Neural crest cell (in vitro differentiated cells): ENCODE results near the gene GFRA1. TPM values are rescaled to one million over a fixed set of nuclear protein-coding genes. Genes with fewer than 3 reads are reported as not detected.

Source experiments
- DNase-seq: peaks from one replicate; pipeline ENCODE4 v3.0.0; 2021; ENCODE audit warnings: low read depth, mixed read lengths, low spot score
- H3K27ac Mint-ChIP-seq: one replicate; pipeline ENCODE4 v1.8.0; 2021; ENCODE audit warnings: mild to moderate bottlenecking, mixed read lengths; ENCODE audit not compliant: unreplicated experiment
- H3K27me3 Mint-ChIP-seq: 2 replicates; pipeline ENCODE4 v1.8.0; 2021; ENCODE audit warnings: low read depth, mild to moderate bottlenecking, mixed read lengths
- H3K36me3 Mint-ChIP-seq: 2 replicates; pipeline ENCODE4 v1.8.0; 2021; ENCODE audit warnings: low read depth, mild to moderate bottlenecking, mixed read lengths
- H3K4me1 Mint-ChIP-seq: 2 replicates; pipeline ENCODE4 v1.8.0; 2021; ENCODE audit warnings: mixed read lengths
- H3K4me3 Mint-ChIP-seq: one replicate; pipeline ENCODE4 v1.8.0; 2021; ENCODE audit warnings: mild to moderate bottlenecking, mixed read lengths
- H3K9me3 Mint-ChIP-seq: 2 replicates; pipeline ENCODE4 v1.8.0; 2021; ENCODE audit warnings: mixed read lengths
- total RNA-seq: library from RNA; stranded (reverse); gene quantifications from 2 replicates; pipeline ENCODE4 v1.2.1, GENCODE V29; 2021
- TF ChIP-seq, protein P1 (sequence below): fragments of 200-600 bp; sonication (generic); conservative IDR thresholded peaks from 2 replicates; pipeline ENCODE4 v1.5.0; 2021; ENCODE audit warnings: antibody characterized with exemption, mild to moderate bottlenecking

Gene GFRA1
- total RNA-seq, 1 donor from 2014 or later: 72.4 TPM

DNA sequence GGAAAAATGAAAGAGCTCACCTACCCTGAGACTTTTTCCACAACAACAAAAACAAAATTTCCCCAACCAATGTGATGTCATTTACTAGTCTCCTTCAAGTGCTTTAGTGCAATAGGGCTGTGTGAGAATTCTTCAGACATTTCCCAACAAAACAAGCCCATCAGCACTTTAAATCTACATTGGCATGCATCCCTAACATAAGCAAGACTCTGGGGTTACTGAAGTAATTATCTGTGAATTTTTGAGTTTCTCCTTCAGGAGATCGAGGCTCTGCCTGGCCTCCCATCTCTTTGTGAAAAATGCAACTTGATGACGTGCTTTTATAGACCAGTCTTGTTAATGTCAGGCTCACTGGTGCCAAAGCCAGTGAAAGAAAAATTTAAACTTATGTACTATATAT is 255.6 kb downstream of the GFRA1 start:
- Mint-ChIP-seq H3K27me3 (no peaks in the 10 kb centered on the region), H3K27ac (no peak overlapping the region), H3K4me3 (no peak overlapping the region), H3K36me3 (no peaks in the 10 kb centered on the region), H3K4me1 (no peaks in the 10 kb centered on the region), H3K9me3 (peaks cover 14% of the 10 kb centered on the region)
- no peak for DNase-seq
- TF ChIP-seq, protein P1, sequence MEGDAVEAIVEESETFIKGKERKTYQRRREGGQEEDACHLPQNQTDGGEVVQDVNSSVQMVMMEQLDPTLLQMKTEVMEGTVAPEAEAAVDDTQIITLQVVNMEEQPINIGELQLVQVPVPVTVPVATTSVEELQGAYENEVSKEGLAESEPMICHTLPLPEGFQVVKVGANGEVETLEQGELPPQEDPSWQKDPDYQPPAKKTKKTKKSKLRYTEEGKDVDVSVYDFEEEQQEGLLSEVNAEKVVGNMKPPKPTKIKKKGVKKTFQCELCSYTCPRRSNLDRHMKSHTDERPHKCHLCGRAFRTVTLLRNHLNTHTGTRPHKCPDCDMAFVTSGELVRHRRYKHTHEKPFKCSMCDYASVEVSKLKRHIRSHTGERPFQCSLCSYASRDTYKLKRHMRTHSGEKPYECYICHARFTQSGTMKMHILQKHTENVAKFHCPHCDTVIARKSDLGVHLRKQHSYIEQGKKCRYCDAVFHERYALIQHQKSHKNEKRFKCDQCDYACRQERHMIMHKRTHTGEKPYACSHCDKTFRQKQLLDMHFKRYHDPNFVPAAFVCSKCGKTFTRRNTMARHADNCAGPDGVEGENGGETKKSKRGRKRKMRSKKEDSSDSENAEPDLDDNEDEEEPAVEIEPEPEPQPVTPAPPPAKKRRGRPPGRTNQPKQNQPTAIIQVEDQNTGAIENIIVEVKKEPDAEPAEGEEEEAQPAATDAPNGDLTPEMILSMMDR: no peak

DNA sequence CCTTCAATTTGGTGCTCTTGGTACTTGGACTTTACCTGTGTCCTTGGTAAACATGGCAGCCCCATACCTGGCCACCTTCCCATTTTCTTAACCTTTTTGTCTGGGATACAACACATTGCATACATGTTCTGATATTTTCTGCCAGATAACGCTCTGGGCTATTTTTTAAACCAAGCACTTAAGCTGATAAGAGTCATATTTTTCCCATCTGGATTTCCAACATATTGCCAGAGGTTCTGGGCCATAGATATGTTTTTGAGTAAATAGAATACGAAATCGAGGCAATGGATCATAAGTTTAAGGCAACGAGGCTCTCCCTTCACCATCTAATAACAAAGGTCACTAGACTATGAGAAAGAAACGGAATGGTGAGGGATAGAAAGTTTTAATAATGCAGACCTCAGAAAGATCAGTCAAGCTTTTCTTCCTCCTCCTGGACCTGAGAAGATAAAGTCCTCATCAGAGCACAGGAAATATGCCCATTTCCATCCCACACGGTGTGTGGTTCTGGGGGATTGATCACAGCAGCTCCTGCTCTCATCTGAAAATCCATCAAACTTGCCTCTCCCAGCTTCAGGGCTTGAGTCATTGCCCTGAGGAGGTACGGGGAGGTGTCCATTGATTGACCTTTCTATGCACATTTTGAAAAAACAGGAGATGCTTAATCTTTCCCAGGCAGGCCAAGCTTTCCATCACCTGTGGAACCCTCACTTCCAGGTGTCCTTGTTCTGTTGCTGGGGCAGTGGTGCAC is 257.2 kb downstream of the GFRA1 start:
- H3K4me1 Mint-ChIP-seq: no peaks in the 10 kb centered on the region
- no peak overlapping the region for H3K27ac Mint-ChIP-seq
- no peaks in the 10 kb centered on the region for H3K27me3 Mint-ChIP-seq
- no peak for DNase-seq
- H3K4me3 Mint-ChIP-seq: no peak overlapping the region
- H3K9me3 Mint-ChIP-seq: peaks cover 7% of the 10 kb centered on the region
- H3K36me3 Mint-ChIP-seq: no peaks in the 10 kb centered on the region
- TF ChIP-seq, protein P1: no peak

DNA sequence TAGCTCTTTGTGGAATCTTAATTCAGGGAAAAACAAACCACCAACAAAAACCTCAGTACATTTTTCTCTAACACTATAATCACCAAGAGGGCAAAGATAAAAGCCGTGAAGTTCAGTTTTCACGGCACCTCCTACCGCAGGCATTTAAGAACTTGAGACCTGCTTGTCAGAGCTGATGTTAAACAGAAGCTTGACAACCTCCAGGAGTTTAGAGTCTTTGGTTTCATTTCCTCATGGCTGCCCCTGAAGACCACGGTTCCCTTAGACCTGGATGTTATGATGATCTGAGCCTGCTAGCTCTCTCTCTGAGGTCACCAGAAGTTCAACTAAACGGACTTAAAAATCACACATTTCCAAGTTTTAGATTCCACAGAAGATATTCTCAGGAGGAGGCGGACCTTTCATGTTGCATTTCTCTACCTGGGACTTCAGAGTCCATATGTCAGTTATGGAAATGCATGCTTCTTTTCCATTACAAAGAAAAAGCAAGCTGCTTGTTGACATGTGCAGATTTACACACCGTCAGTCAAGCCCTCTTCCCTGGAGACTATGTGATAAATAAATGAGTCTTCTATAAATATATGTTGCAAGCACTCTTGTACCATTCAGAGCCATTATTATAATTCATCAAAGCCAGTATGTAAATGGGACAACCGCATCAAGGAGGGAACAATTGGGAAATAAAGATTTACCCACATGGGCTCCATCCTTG is 258.0 kb downstream of the GFRA1 start:
- H3K9me3 Mint-ChIP-seq: peaks cover 5% of the 10 kb centered on the region
- no peaks in the 10 kb centered on the region for H3K27me3 Mint-ChIP-seq
- H3K36me3 Mint-ChIP-seq: no peaks in the 10 kb centered on the region
- no peaks in the 10 kb centered on the region for H3K4me1 Mint-ChIP-seq
- H3K27ac Mint-ChIP-seq: no peak overlapping the region
- TF ChIP-seq, protein P1: no peak
- no peak for DNase-seq
- H3K4me3 Mint-ChIP-seq: no peak overlapping the region

DNA sequence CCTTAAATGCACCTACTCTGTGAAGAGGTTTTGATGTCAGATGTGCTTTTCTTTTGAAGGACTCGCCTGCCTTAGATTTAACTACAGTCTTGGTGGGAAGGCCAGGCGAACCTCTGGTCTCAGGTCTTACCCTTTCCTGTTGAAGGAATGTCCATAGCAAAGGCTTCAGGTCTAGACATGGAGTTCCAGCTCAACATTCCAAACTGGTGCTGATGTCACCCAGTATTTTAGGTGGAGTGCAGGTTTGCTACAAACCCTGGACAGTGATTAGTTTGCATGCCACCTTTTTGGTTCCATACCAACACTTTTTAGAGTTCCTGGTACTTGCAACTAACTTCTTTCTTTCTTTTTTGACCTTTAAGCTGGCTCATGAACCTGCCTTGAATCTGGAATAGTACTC is 258.7 kb downstream of the GFRA1 start:
- no peaks in the 10 kb centered on the region for H3K36me3 Mint-ChIP-seq
- no peaks in the 10 kb centered on the region for H3K4me1 Mint-ChIP-seq
- H3K4me3 Mint-ChIP-seq: no peak overlapping the region

DNA sequence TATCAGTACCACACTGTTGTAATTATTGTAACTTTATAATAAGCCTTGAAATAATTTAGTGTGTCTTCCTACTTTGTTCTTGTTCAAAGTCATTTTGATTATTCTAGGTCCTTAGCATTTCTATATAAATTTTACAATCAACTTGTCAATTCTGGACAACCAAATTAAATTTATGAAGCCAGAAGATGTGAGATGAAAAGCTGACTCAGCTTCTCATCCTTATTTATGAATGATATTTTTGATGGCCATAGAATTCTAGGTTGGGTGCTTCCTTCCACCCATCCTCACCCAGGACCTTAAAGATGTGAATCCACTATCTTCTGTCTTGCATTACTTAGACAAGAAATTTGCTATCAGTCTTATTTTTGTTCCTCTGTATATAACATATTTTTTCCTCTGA is 261.1 kb downstream of the GFRA1 start:
- DNase-seq: no peak
- no peak overlapping the region for H3K4me3 Mint-ChIP-seq
- H3K9me3 Mint-ChIP-seq: peaks cover 5% of the 10 kb centered on the region
- no peaks in the 10 kb centered on the region for H3K36me3 Mint-ChIP-seq
- no peak overlapping the region for H3K27ac Mint-ChIP-seq
- H3K27me3 Mint-ChIP-seq: no peaks in the 10 kb centered on the region
- TF ChIP-seq, protein P1: no peak
- H3K4me1 Mint-ChIP-seq: no peaks in the 10 kb centered on the region

More for the DNA sequence above, 258.7 kb downstream of the GFRA1 start:
- no peak for DNase-seq
- Mint-ChIP-seq H3K9me3 (peaks cover 5% of the 10 kb centered on the region), H3K27ac (no peak overlapping the region), H3K27me3 (no peaks in the 10 kb centered on the region)
- TF ChIP-seq, protein P1: no peak
